ENCODE data around the gene ZBTB46.

Gene ZBTB46

GRCh38 chr20:63702751-63703470, 128.2 kb downstream of the ZBTB46 start:
- TF ChIP-seq CTCF (IDR thresholded peaks at IDR 0.05; ENCODE audit: extremely low read depth, missing control alignments): no peak
- DNase-seq (ENCODE audit: low spot score): no peak

- peak; percentile 4 for DNase-seq (ENCODE audit: low spot score)
- no peak for TF ChIP-seq CTCF (IDR thresholded peaks at IDR 0.05; ENCODE audit: extremely low read depth, missing control alignments)
These were observed 128.9 kb downstream of the ZBTB46 start for GRCh38 chr20:63702036-63702665.

GRCh38 chr20:63701329-63702035, 129.6 kb downstream of the ZBTB46 start:
- no peak for TF ChIP-seq CTCF (IDR thresholded peaks at IDR 0.05; ENCODE audit: extremely low read depth, missing control alignments)
- no peak for DNase-seq (ENCODE audit: low spot score)

GRCh38 chr20:63701051-63701328, 130.1 kb downstream of the ZBTB46 start:
- DNase-seq (ENCODE audit: low spot score): no peak

GRCh38 chr20:63700199-63701050, 130.6 kb downstream of the ZBTB46 start:
- DNase-seq (ENCODE audit: low spot score): no peak
- TF ChIP-seq CTCF (IDR thresholded peaks at IDR 0.05; ENCODE audit: extremely low read depth, missing control alignments): no peak

More at GRCh38 chr20:63701051-63701328, 130.1 kb downstream of the ZBTB46 start:
- TF ChIP-seq CTCF (IDR thresholded peaks at IDR 0.05; ENCODE audit: extremely low read depth, missing control alignments): no peak

- DNase-seq (ENCODE audit: low spot score): no peak
- TF ChIP-seq CTCF (IDR thresholded peaks at IDR 0.05; ENCODE audit: extremely low read depth, missing control alignments): no peak
These were observed 131.4 kb downstream of the ZBTB46 start for GRCh38 chr20:63699466-63700198.
